Immature natural killer cell (primary cell): ENCODE measurements around the gene UBE2M. TPM values are rescaled to one million over a fixed set of nuclear protein-coding genes. Genes with fewer than 3 reads are reported as not detected.

Experiments used
- DNase-seq, 3 donors: peaks; one replicate each; pipeline ENCODE4 v3.0.0; 2022; ENCODE audit warnings: mixed read lengths in 1 of 3
- H3K27ac Mint-ChIP-seq, 6 donors: one replicate each; pipeline ENCODE4 v1.8.0; 2020; ENCODE audit warnings: mixed read lengths in 6 of 6, mild to moderate bottlenecking in 5 of 6, inconsistent platforms in 4 of 6, moderate library complexity in 3 of 6
- H3K27me3 Mint-ChIP-seq, 3 donors: one replicate each; pipeline ENCODE4 v1.8.0; 2020 to 2021; ENCODE audit warnings: low read depth in 3 of 3, mild to moderate bottlenecking in 3 of 3, mixed read lengths in 3 of 3, moderate library complexity in 3 of 3, inconsistent platforms in 1 of 3
- H3K36me3 Mint-ChIP-seq, 3 donors: one replicate each; pipeline ENCODE4 v1.8.0; 2020; ENCODE audit warnings: mixed read lengths in 3 of 3, inconsistent platforms in 2 of 3, mild to moderate bottlenecking in 2 of 3
- H3K4me1 Mint-ChIP-seq, 2 donors: one replicate each; pipeline ENCODE4 v1.8.0; 2020; ENCODE audit warnings: inconsistent platforms in 2 of 2, mild to moderate bottlenecking in 2 of 2, mixed read lengths in 2 of 2, moderate library complexity in 1 of 2
- H3K4me3 Mint-ChIP-seq, 5 donors: one replicate each; pipeline ENCODE4 v1.8.0; 2020; ENCODE audit warnings: mild to moderate bottlenecking in 5 of 5, mixed read lengths in 5 of 5, inconsistent platforms in 3 of 5, moderate library complexity in 3 of 5
- H3K9me3 Mint-ChIP-seq, 6 donors: one replicate each; pipeline ENCODE4 v1.8.0; 2020; ENCODE audit warnings: mild to moderate bottlenecking in 6 of 6, mixed read lengths in 6 of 6, inconsistent platforms in 4 of 6, moderate library complexity in 3 of 6
- polyA plus RNA-seq, 3 donors: library from polyadenylated mRNA; unstranded; fragments of 300-500 nt; fragmentation: Illumina TruSeq; gene quantifications; one replicate each; pipeline ENCODE4 v1.2.3, GENCODE V29; 2021

Gene UBE2M
- polyA plus RNA-seq, 3 donors from 2014 or later, result 10.8 to 18.5 (median 15.5) TPM

- DNase-seq, result peak; percentile 81 to 84 (median 83)
- Mint-ChIP-seq H3K36me3 (peaks cover 0 to 3% (median 0%) of the 10 kb centered on the region in 3 donors), H3K9me3 (no peaks in the 10 kb centered on the region), H3K4me1 (peaks cover 29 to 41% of the 10 kb centered on the region in 2 donors), H3K27ac (peak overlapping the region; percentile 89 to 99 (median 92)), H3K4me3 (peak overlapping the region; percentile 83 to 91 (median 85)), H3K27me3 (peaks cover 19 to 20% (median 19%) of the 10 kb centered on the region in 3 donors)
Measured at GRCh38 chr19:58575183-58576041, 17.0 kb upstream of the UBE2M start.

GRCh38 chr19:58573658-58574164, 15.3 kb upstream of the UBE2M start:
- peaks cover 29 to 36% of the 10 kb centered on the region in 2 donors for H3K4me1 Mint-ChIP-seq

GRCh38 chr19:58572818-58573657, 14.6 kb upstream of the UBE2M start, which contains the start of gene MZF1:
Gene MZF1 (minus strand): TSS chr19:58573335. CDS start chr19:58571389, 1,946 bp downstream.
- Mint-ChIP-seq H3K4me3 (peak within 1 kb of the TSS; percentile 95 to 99 (median 97)), H3K27me3 (peaks cover 19 to 20% (median 19%) of the 10 kb centered on the region in 3 donors), H3K9me3 (no peaks in the 10 kb centered on the region), H3K4me1 (peaks cover 31 to 36% of the 10 kb centered on the region in 2 donors), H3K36me3 (peaks cover 0 to 3% (median 0%) of the 10 kb centered on the region in 3 donors), H3K27ac (peak within 1 kb of the TSS; percentile 98 to 100 (median 100))
- DNase-seq, result peak; percentile 100

More at GRCh38 chr19:58573658-58574164, 15.3 kb upstream of the UBE2M start:
- H3K4me3 Mint-ChIP-seq, result peak overlapping the region; percentile 95 to 99 (median 97)
- H3K27ac Mint-ChIP-seq, result peak overlapping the region; percentile 98 to 100 (median 100)
- DNase-seq, result no peak
- H3K27me3 Mint-ChIP-seq, result peaks cover 19 to 20% (median 19%) of the 10 kb centered on the region in 3 donors
- H3K9me3 Mint-ChIP-seq, result no peaks in the 10 kb centered on the region
- H3K36me3 Mint-ChIP-seq, result peaks cover 0 to 3% (median 0%) of the 10 kb centered on the region in 3 donors

GRCh38 chr19:58572026-58572817, 13.8 kb upstream of the UBE2M start:
- H3K4me3 Mint-ChIP-seq, result peak overlapping the region; percentile 95 to 99 (median 97)
- H3K36me3 Mint-ChIP-seq, result peaks cover 0 to 3% (median 0%) of the 10 kb centered on the region in 3 donors
- H3K27ac Mint-ChIP-seq, result peak overlapping the region; percentile 98 to 100 (median 100)
- H3K9me3 Mint-ChIP-seq, result no peaks in the 10 kb centered on the region
- peaks cover 19 to 20% (median 19%) of the 10 kb centered on the region in 3 donors for H3K27me3 Mint-ChIP-seq
- DNase-seq, result no peak
- peaks cover 32 to 36% of the 10 kb centered on the region in 2 donors for H3K4me1 Mint-ChIP-seq

GRCh38 chr19:58571575-58571947, 13.2 kb upstream of the UBE2M start:
- Mint-ChIP-seq H3K4me1 (peaks cover 32 to 36% of the 10 kb centered on the region in 2 donors), H3K36me3 (peaks cover 0 to 3% (median 0%) of the 10 kb centered on the region in 3 donors), H3K9me3 (no peaks in the 10 kb centered on the region), H3K27me3 (peaks cover 19 to 20% (median 19%) of the 10 kb centered on the region in 3 donors), H3K4me3 (peak overlapping the region in 2 of 5 donors; percentile 95 to 96), H3K27ac (peak overlapping the region; percentile 98 to 100 (median 100))
- no peak for DNase-seq

GRCh38 chr19:58570770-58571574, 12.6 kb upstream of the UBE2M start:
- peak overlapping the region in 1 of 5 donors; percentile 96 for H3K4me3 Mint-ChIP-seq
- H3K36me3 Mint-ChIP-seq, result peaks cover 0 to 3% (median 0%) of the 10 kb centered on the region in 3 donors
- peaks cover 30 to 34% of the 10 kb centered on the region in 2 donors for H3K4me1 Mint-ChIP-seq
- H3K27ac Mint-ChIP-seq, result peak overlapping the region in 1 of 6 donors; percentile 98
- DNase-seq, result no peak
- no peaks in the 10 kb centered on the region for H3K9me3 Mint-ChIP-seq
- peaks cover 19 to 20% (median 19%) of the 10 kb centered on the region in 3 donors for H3K27me3 Mint-ChIP-seq

- Mint-ChIP-seq H3K27ac (no peak overlapping the region), H3K4me1 (peaks cover 25 to 29% of the 10 kb centered on the region in 2 donors), H3K27me3 (peaks cover 16 to 17% (median 17%) of the 10 kb centered on the region in 3 donors), H3K4me3 (no peak overlapping the region), H3K9me3 (no peaks in the 10 kb centered on the region), H3K36me3 (peaks cover 0 to 3% (median 0%) of the 10 kb centered on the region in 3 donors)
- no peak for DNase-seq
Measured at GRCh38 chr19:58569943-58570670, 11.7 kb upstream of the UBE2M start.

GRCh38 chr19:58569191-58569942, 11.0 kb upstream of the UBE2M start:
- Mint-ChIP-seq H3K27me3 (peaks cover 15 to 17% (median 16%) of the 10 kb centered on the region in 3 donors), H3K9me3 (no peaks in the 10 kb centered on the region), H3K4me1 (peaks cover 23 to 29% of the 10 kb centered on the region in 2 donors), H3K36me3 (peaks cover 0 to 3% (median 0%) of the 10 kb centered on the region in 3 donors), H3K4me3 (no peak overlapping the region), H3K27ac (peak overlapping the region in 1 of 6 donors; percentile 45)
- DNase-seq, result no peak

- Mint-ChIP-seq H3K4me1 (peaks cover 20 to 29% of the 10 kb centered on the region in 2 donors), H3K27ac (peak overlapping the region in 2 of 6 donors; percentile 12 to 45), H3K27me3 (peaks cover 12 to 14% (median 12%) of the 10 kb centered on the region in 3 donors), H3K4me3 (no peak overlapping the region), H3K9me3 (no peaks in the 10 kb centered on the region), H3K36me3 (peaks cover 0 to 3% (median 0%) of the 10 kb centered on the region in 3 donors)
- no peak for DNase-seq
Measured at GRCh38 chr19:58568453-58569130, 10.2 kb upstream of the UBE2M start.

- H3K27ac Mint-ChIP-seq, result no peak overlapping the region
- H3K27me3 Mint-ChIP-seq, result peaks cover 6 to 11% (median 6%) of the 10 kb centered on the region in 3 donors
- H3K9me3 Mint-ChIP-seq, result peaks cover 0 to 2% (median 0%) of the 10 kb centered on the region in 6 donors
- H3K36me3 Mint-ChIP-seq, result peaks cover 0 to 2% (median 0%) of the 10 kb centered on the region in 3 donors
- DNase-seq, result no peak
- no peak overlapping the region for H3K4me3 Mint-ChIP-seq
- peaks cover 20 to 29% of the 10 kb centered on the region in 2 donors for H3K4me1 Mint-ChIP-seq
Measured at GRCh38 chr19:58566989-58567388, 8.6 kb upstream of the UBE2M start.
